Ascending aorta (tissue), 2 donors: ENCODE results near the gene USP47. TPM values are rescaled to one million over a fixed set of nuclear protein-coding genes. Genes with fewer than 3 reads are reported as not detected.

ENCODE experiments used
- DNase-seq, 2 donors: peaks; one replicate each; pipeline ENCODE4 v3.0.0-alpha.2; 2019; ENCODE audit warnings: low spot score in 2 of 2
- H3K27ac ChIP-seq, 2 donors: fragments of 200-600 bp; sonication (generic); one replicate each; pipeline ENCODE4 v1.5.1; 2016 to 2017; ENCODE audit warnings: mild to moderate bottlenecking in 1 of 2
- H3K27me3 ChIP-seq: fragments of 200-600 bp; sonication (generic); one replicate; pipeline ENCODE4 v1.5.1; 2017
- H3K36me3 ChIP-seq, 2 donors: fragments of 200-600 bp; sonication (generic); one replicate each; pipeline ENCODE4 v1.5.1; 2016
- H3K4me1 ChIP-seq, 2 donors: fragments of 200-600 bp; sonication (generic); one replicate each; pipeline ENCODE4 v1.5.1; 2016 to 2017; ENCODE audit warnings: mild to moderate bottlenecking in 1 of 2
- H3K4me3 ChIP-seq, 2 donors: fragments of 200-600 bp; sonication (generic); one replicate each; pipeline ENCODE4 v1.5.1; 2016 to 2017; ENCODE audit warnings: mild to moderate bottlenecking in 1 of 2
- H3K9me3 ChIP-seq, 2 donors: fragments of 200-600 bp; sonication (generic); one replicate each; pipeline ENCODE4 v1.5.1; 2016
- CTCF ChIP-seq, 3 experiments: fragments of 200-600 bp in 2 of 3; fragments of 450-650 bp in 1 of 3; sonication (generic) in 2 of 3; IDR thresholded peaks; one replicate each; pipeline ENCODE4 v1.5.1; 2016 to 2019; ENCODE audit warnings: antibody characterized with exemption in 3 of 3, mild to moderate bottlenecking in 1 of 3, moderate library complexity in 1 of 3
- intact Hi-C: fragments of 100-400 bp; cut with DNase I; formaldehyde crosslinking; loops from one replicate; pipeline ENCODE4 v1.15.1; 2023
- total RNA-seq: library from RNA; depleted of rRNA; stranded (reverse); fragments of >200 nt; gene quantifications from one replicate; pipeline ENCODE4 v1.1.0, GENCODE V29; 2016

Gene USP47
- total RNA-seq, 1 donor from 2014 or later, result 18.2 TPM

DNA sequence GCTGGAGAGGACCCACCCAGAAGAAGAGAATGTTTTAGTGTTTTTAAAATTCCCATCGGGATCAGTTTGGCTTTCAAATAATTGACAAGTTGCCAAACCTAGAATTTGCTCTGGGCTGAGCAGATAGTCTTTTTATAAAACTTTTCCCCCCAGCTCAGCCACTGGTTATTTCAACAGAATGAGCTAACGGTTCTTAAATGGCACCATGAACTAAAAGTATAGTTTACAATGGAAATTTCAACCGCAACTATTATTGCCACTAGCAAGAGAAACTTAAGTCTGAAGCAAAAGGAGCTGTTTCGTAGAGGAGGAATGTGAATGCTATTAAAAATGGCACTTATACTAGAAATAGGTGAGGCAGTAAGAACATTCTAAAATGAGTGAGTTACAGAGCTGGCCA lies 163.3 kb downstream of the USP47 start:
- no peak for TF ChIP-seq CTCF (IDR thresholded peaks at IDR 0.05)
- intact Hi-C loops, result no loop called here
- Histone ChIP-seq H3K4me3 (peak overlapping the region in 1 of 2 donors; percentile 21), H3K9me3 (no peaks in the 10 kb centered on the region), H3K27me3 (no peaks in the 10 kb centered on the region), H3K36me3 (peaks cover 8 to 23% of the 10 kb centered on the region in 2 donors), H3K4me1 (peaks cover 3 to 32% of the 10 kb centered on the region in 2 donors), H3K27ac (peak overlapping the region; percentile 54 to 88)
- no peak for DNase-seq

DNA sequence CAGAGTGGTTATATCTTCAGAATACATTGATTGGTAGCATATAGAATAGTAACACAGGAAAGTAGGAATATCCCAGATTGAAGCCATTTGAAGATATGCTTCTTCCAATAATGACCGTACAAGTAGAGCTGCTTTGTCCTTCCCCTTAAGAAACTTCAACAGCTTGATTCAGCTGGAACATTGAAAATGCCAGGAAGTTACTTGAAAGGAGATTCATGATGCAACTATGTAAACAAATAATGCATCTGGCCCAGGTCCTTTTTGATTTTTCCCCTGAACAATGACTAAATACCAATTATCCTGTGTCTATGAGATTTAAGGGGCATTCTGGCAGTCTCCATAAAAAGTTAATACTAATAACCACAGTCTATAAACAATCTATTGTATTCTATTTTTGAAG lies 163.7 kb downstream of the USP47 start:
- Histone ChIP-seq H3K27me3 (no peaks in the 10 kb centered on the region), H3K4me3 (peak overlapping the region in 1 of 2 donors; percentile 21)

GRCh38 chr11:12006552-12007229 lies 164.9 kb downstream of the USP47 start:
- H3K27ac ChIP-seq, result peak overlapping the region; percentile 86 to 88
- no peaks in the 10 kb centered on the region for H3K27me3 ChIP-seq
- no peak for TF ChIP-seq CTCF (IDR thresholded peaks at IDR 0.05)
- peaks cover 3 to 33% of the 10 kb centered on the region in 2 donors for H3K4me1 ChIP-seq
- no peaks in the 10 kb centered on the region for H3K9me3 ChIP-seq
- peak overlapping the region in 1 of 2 donors; percentile 82 for H3K4me3 ChIP-seq
- peaks cover 2 to 11% of the 10 kb centered on the region in 2 donors for H3K36me3 ChIP-seq
- DNase-seq, result no peak
- intact Hi-C loops, result no loop called here

More for the DNA sequence above, 163.7 kb downstream of the USP47 start:
- no peaks in the 10 kb centered on the region for H3K9me3 ChIP-seq
- peaks cover 3 to 33% of the 10 kb centered on the region in 2 donors for H3K4me1 ChIP-seq
- no peak for DNase-seq
- peak overlapping the region; percentile 54 to 88 for H3K27ac ChIP-seq
- intact Hi-C loops, result no loop called here
- H3K36me3 ChIP-seq, result peaks cover 8 to 23% of the 10 kb centered on the region in 2 donors
- TF ChIP-seq CTCF (IDR thresholded peaks at IDR 0.05), result no peak

GRCh38 chr11:12007230-12007593 lies 165.4 kb downstream of the USP47 start:
- DNase-seq, result no peak
- no peak for TF ChIP-seq CTCF (IDR thresholded peaks at IDR 0.05)
- intact Hi-C loops, result no loop called here
- peak overlapping the region; percentile 86 to 88 for H3K27ac ChIP-seq
- no peaks in the 10 kb centered on the region for H3K27me3 ChIP-seq
- peaks cover 0 to 7% of the 10 kb centered on the region in 2 donors for H3K36me3 ChIP-seq
- H3K9me3 ChIP-seq, result no peaks in the 10 kb centered on the region
- H3K4me1 ChIP-seq, result peaks cover 3 to 33% of the 10 kb centered on the region in 2 donors
- peak overlapping the region in 1 of 2 donors; percentile 82 for H3K4me3 ChIP-seq

GRCh38 chr11:12007769-12008737 lies 166.3 kb downstream of the USP47 start, which contains the start of gene DKK3:
TSS of gene DKK3 (minus strand) at chr11:12008626. CDS start at chr11:12008582, 44 bp downstream.
- no peak for DNase-seq
- no peak for TF ChIP-seq CTCF (IDR thresholded peaks at IDR 0.05)
- H3K36me3 ChIP-seq, result peaks cover 0 to 1% of the 10 kb centered on the region in 2 donors
- H3K27me3 ChIP-seq, result no peaks in the 10 kb centered on the region
- H3K4me3 ChIP-seq, result peak within 1 kb of the TSS; percentile 74 to 82
- no peaks in the 10 kb centered on the region for H3K9me3 ChIP-seq
- H3K27ac ChIP-seq, result peak within 1 kb of the TSS; percentile 86 to 88
- peaks cover 3 to 33% of the 10 kb centered on the region in 2 donors for H3K4me1 ChIP-seq
- intact Hi-C loops, result loop anchor here (2.0 kb wide), 2 partner anchors 31 to 37 kb away; no protein-coding TSS in a partner anchor

Other genes starting within 250 kb of the USP47 start
- 53.5 TPM for gene GALNT18, start 220.0 kb upstream of the USP47 start, total RNA-seq
- 433 TPM for gene DKK3, start 166.7 kb downstream of the USP47 start, total RNA-seq